ENCODE measurements around the gene GMIP.

GMIP gene

GRCh38 chr19:19606021-19606420 lies 37.4 kb downstream of the GMIP start:
- DNase-seq (ENCODE audit: low read depth), result no peak

DNA sequence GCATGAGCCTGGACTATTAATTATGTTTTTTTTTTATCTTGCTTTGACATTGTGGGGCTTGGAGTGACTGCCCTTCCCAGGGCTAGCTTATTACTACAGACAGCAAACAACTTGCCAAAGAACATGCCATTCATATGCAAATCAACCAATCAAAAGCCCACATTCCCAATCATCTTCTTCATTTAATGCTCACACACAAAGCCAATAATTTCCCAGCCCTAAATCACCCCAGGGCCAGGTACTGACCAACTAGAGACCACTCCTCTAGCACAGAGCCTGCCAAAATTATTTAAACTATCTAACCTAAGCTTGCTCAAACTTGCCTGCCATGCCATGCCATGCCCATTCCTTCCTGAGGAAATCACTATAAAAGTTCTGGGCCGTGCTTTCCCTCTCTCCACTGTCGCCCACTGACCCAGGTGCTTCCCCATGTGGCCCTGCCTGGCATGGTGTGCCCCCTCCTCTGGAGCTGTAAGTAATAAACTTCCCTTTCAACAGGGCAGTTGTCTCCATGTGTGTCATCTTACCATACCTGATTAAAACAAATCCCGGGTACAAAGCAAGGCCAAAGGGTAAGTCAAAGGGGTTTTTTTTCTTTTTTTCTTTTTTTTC lies 40.6 kb downstream of the GMIP start:
- DNase-seq (ENCODE audit: low read depth), result no peak

DNA sequence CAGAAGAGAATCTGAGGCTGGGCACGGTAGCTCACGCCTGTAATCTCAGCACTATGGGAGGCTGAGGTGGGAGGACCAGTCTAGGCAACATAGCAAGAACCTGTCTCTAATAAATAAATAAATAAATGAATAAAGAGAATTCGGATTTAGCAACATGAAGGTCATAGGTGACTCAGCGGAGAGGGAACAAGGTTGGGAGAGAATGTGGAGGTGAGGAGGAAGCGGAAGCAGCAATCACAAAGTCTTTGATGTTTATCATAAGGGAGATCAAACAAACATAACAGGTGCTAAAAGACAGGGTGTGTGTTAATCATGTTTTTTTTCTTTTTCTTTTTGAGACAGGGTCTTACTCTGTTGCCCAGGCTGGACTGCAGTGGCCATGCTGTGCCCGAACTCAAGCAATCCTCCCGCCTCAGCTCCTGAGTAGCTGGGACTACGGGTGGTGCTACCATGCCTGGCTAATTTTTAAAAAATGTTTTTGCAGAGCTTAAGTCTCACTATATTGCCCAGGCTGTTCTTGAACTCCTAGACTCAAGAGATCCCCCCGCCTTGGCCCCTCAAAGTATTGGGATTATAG lies 41.2 kb downstream of the GMIP start:
- DNase-seq (ENCODE audit: low read depth), result no peak

- DNase-seq (ENCODE audit: low read depth), result no peak
Measured at GRCh38 chr19:19600793-19601330, 42.6 kb downstream of the GMIP start.

DNA sequence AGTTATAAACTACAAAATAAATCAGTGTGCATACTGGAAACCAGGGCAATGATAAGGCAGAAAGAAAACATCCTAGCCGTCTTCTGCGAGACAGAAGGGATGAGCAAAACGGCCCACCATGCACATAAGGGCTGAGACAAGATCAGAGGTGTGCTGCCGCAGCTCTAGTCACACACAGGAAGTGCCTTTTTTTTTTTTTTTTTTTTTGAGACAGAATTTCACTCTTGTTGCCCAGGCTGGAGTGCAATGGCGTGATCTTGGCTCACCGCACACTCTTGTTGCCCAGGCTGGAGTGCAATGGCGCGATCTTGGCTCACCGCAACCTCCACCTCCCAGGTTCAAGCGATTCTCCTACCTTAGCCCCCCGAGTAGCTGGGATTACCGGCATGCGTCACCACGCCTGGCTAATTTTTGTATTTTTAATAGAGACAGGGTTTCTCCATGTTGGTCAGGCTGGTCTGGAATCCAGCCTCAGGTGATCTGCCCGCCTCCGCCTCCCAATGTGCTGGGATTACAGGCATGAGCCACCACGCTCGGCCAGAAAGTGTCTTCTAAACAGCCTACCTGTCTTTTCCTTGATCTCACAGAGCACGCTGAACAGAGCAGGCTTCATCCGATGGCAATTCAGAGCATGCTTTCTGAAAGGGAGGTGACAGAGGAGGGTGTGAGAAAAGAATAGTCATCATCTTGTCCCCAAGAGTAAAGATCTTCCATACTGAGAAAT lies 44.6 kb downstream of the GMIP start:
- peak; percentile 43 for DNase-seq (ENCODE audit: low read depth)

DNA sequence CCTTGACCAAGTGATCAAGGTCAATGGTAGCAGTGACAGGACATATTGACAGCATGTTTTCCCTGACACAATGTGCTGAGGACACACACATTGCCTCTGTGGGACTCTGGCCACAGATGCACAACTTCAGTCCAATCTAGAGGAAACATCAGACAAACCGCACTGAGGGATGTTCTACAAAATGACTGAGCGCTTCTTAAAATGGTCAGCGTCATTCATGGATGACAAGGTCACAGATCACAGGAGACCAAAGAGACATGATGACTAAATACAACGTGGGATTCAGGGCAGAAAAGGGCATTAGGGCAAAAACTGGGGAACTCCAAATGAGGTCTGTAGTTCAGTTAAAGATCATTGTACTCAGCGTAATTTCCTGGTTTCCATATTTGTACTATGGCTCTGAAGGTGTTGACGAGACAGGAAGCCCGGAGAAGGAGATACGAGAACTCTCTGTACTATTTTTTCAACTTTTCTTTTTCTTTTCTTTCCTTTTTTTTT lies 45.6 kb downstream of the GMIP start:
- peak; percentile 57 for DNase-seq (ENCODE audit: low read depth)

DNA sequence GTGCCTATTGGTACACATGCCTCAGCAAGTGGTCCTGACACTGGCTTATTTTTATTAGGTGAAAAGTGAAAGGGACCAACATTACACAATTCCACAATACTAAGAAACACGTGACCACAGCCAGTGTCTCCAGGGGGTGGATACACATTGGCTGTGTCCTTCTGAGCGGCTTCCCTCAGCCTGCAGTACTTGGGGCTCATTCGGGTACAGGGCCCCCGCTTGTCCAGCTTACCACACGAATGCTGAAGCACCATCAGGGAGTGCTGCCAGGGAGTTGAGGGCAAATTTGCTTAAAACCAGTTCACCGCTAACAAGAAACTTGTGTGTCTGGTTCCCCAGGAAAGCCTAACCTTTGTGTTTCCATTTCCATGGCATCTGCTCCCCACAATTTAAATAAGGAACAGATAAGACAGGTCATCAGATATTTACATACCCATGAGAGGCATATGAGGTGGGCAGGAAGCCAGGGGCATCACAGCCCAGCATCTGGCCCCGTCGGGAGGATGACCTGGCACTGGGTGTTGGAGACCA lies 48.2 kb downstream of the GMIP start:
- no peak for DNase-seq (ENCODE audit: low read depth)

DNA sequence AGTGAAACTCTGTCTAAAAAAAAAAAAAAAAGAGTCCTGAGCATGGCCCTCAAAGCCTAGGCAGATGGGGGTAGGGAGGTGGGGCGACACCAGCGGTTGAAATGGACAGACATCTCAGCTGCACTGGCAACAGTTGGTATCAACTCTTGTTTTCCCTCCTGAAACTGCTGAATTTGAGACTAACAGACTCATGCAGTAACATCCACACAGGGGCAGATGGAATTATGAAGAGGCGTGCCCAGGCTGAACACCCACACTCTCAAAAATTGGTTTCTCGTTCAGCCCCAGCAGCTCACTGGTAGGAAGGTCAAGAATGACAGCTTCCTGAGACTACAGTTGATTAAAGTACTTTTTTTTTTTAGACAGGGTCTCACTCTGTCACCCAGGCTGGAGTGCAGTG lies 49.1 kb downstream of the GMIP start:
- DNase-seq (ENCODE audit: low read depth), result no peak

GRCh38 chr19:19592690-19593089 lies 50.8 kb downstream of the GMIP start:
- no peak for DNase-seq (ENCODE audit: low read depth)

DNA sequence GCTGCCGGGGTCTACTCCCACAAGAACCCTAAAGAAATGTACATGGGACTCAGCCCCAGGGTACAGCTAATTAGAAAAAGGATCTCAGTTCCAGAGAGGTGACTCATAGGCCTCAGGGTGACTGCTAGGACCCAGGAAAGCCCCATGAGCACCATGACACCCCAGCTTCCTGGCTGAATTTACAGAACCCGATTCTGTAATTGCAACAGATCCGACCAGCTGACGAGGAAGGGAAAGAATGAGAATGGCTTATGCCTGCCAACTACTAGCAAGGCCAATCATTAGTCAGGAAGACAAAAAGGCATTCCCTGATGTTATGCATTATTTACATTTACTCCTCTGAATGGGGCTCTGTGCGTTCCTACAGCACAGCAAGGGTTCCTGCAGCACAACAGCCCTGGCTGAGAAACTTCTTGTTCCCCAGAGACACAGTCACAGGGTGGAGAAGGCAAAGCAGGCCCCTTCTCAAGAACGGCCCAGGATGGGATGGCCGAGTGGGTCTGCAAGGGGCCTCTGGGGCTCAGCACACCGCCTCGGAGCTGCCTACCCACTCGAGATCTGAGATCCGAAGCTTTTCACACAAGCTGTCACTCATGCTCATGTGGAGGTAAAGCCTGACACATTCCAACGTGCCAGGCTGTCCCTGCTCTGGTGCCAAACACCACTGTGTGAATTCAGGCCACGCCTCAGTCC lies 52.2 kb downstream of the GMIP start:
- peak; percentile 62 for DNase-seq (ENCODE audit: low read depth)

DNA sequence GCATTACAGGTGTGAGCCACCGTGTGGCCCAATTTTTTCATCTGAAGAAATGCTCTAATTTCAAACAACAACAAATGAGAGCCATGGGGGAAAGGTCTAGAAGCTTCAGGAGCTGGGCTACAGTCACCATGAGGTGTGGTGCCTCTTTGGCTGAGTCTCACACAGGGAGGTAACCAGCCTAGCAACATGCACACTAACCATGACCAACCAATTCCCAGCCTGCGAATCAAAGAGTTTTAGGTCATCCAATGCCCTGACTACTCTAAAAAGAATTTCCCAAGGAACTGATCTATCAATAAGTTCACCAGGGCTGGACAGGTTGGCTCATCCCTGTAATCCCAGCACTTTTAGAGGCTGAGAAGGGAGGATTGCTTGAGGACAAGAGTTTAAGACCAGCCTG lies 54.9 kb downstream of the GMIP start:
- DNase-seq (ENCODE audit: low read depth), result no peak

GRCh38 chr19:19587771-19588170 lies 55.7 kb downstream of the GMIP start:
- no peak for DNase-seq (ENCODE audit: low read depth)

DNA sequence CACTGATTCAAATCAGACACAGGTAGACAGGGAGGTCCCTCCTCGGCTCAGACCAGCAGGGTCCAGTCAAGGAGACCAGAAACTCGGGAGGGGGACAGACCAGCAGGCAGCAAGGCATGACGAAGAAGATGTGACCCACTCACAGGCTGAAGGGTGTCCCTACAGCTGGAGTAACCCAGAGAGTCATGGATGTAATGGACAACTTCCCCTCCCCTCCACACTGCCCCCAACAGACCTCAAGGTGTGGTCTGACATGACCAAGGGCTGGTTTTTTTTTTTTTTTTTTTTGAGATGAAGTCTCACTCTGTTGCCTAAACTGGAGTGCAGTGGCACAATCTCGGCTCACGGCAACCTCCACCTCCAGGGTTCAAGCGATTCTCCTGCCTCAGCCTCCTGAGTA lies 59.1 kb downstream of the GMIP start:
- DNase-seq (ENCODE audit: low read depth), result no peak

- no peak for DNase-seq (ENCODE audit: low read depth)
Measured at GRCh38 chr19:19582471-19582870, 61.0 kb downstream of the GMIP start.

- no peak for DNase-seq (ENCODE audit: low read depth)
Measured at GRCh38 chr19:19581391-19581790, 62.1 kb downstream of the GMIP start.

GRCh38 chr19:19580418-19580817 lies 63.0 kb downstream of the GMIP start:
- DNase-seq (ENCODE audit: low read depth), result no peak

GRCh38 chr19:19579533-19580361 lies 63.7 kb downstream of the GMIP start:
- DNase-seq (ENCODE audit: low read depth), result no peak
